ENCODE results near the gene RNF217.

DNA sequence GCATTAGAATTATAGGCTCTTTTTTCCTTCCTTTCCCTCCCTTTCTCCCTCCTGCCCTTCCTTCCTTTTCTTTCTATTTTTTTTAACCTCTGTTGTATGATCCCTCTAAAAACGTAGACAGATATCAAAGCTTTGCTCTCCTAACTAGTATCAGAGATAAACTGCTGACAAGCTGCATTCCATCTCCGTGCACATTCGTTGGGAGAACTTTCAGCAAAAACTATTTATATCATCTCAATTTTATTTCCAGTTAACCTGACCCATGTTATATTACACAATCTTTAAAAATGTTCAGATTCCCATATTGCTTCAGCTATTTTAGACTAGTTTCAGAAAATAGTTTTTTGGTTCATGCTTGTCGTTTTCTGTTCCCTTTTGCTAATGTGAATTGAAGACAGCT is 47.3 kb downstream of the RNF217 start:
- TF ChIP-seq, protein P1, sequence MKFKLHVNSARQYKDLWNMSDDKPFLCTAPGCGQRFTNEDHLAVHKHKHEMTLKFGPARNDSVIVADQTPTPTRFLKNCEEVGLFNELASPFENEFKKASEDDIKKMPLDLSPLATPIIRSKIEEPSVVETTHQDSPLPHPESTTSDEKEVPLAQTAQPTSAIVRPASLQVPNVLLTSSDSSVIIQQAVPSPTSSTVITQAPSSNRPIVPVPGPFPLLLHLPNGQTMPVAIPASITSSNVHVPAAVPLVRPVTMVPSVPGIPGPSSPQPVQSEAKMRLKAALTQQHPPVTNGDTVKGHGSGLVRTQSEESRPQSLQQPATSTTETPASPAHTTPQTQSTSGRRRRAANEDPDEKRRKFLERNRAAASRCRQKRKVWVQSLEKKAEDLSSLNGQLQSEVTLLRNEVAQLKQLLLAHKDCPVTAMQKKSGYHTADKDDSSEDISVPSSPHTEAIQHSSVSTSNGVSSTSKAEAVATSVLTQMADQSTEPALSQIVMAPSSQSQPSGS (CRISPR knock-in tag; IDR thresholded peaks at IDR 0.05) = no peak
- TF ChIP-seq, protein P2, sequence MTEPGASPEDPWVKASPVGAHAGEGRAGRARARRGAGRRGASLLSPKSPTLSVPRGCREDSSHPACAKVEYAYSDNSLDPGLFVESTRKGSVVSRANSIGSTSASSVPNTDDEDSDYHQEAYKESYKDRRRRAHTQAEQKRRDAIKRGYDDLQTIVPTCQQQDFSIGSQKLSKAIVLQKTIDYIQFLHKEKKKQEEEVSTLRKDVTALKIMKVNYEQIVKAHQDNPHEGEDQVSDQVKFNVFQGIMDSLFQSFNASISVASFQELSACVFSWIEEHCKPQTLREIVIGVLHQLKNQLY (CRISPR knock-in tag; IDR thresholded peaks at IDR 0.05) = no peak
- TF ChIP-seq, protein P3, sequence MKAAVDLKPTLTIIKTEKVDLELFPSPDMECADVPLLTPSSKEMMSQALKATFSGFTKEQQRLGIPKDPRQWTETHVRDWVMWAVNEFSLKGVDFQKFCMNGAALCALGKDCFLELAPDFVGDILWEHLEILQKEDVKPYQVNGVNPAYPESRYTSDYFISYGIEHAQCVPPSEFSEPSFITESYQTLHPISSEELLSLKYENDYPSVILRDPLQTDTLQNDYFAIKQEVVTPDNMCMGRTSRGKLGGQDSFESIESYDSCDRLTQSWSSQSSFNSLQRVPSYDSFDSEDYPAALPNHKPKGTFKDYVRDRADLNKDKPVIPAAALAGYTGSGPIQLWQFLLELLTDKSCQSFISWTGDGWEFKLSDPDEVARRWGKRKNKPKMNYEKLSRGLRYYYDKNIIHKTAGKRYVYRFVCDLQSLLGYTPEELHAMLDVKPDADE (CRISPR knock-in tag; IDR thresholded peaks at IDR 0.05) = no peak
- TF ChIP-seq EZH2 (conservative IDR thresholded peaks at IDR 0.05; ENCODE audit: low read depth, low read length) = no peak
- TF ChIP-seq HMG20B (CRISPR knock-in tag; conservative IDR thresholded peaks at IDR 0.05) = no peak
- TF ChIP-seq IRF2 (CRISPR knock-in tag; IDR thresholded peaks at IDR 0.05) = no peak
- no peak for TF ChIP-seq ZNF766 (CRISPR knock-in tag; IDR thresholded peaks at IDR 0.05; ENCODE audit: borderline replicate concordance)

Measured in HepG2 (cell line).